GM12878 (cell line): Measurements from ENCODE around the gene ARFGAP3. TPM values are rescaled to one million over a fixed set of nuclear protein-coding genes. Genes with fewer than 3 reads are reported as not detected.

Source experiments
- CBX5 ChIP-seq: sonication (generic); IDR thresholded peaks from 2 replicates; pipeline ENCODE4 v1.6.1; 2016; ENCODE audit warnings: low read depth, moderate library complexity, mild to moderate bottlenecking, inconsistent platforms
- CREM ChIP-seq: IDR thresholded peaks from 2 replicates; pipeline ENCODE4 v1.6.1; 2014; ENCODE audit warnings: antibody characterized with exemption, low read depth
- DPF2 ChIP-seq: fragments of 450-650 bp; IDR thresholded peaks from 2 replicates; pipeline ENCODE4 v1.6.1; 2017; ENCODE audit warnings: mild to moderate bottlenecking
- HCFC1 ChIP-seq: fragments of 150-350 bp; IDR thresholded peaks from 2 replicates; pipeline ENCODE4 v1.6.1; 2014; ENCODE audit warnings: low read length
- IRF5 ChIP-seq: fragments of 450-650 bp; IDR thresholded peaks from 2 replicates; pipeline ENCODE4 v1.6.1; 2017; ENCODE audit warnings: borderline replicate concordance
- MLLT1 ChIP-seq: fragments of 450-650 bp; IDR thresholded peaks from 2 replicates; pipeline ENCODE4 v1.6.1; 2016; ENCODE audit warnings: mild to moderate bottlenecking
- MTA3 ChIP-seq: IDR thresholded peaks from 2 replicates; pipeline ENCODE4 v1.6.1; 2012; ENCODE audit warnings: low read length, inconsistent platforms, borderline replicate concordance
- MXI1 ChIP-seq: fragments of 150-350 bp; IDR thresholded peaks from 2 replicates; pipeline ENCODE4 v1.6.1; 2011; ENCODE audit warnings: low read depth, mild to moderate bottlenecking, inconsistent platforms, low read length, improper control_type of control experiment
- NBN ChIP-seq: fragments of 450-650 bp; IDR thresholded peaks from 2 replicates; pipeline ENCODE4 v1.6.1; 2016
- NFYA ChIP-seq: IDR thresholded peaks from 2 replicates; pipeline ENCODE4 v1.6.1; 2011; ENCODE audit warnings: low read depth, mild to moderate bottlenecking, low read length, improper control_type of control experiment, borderline replicate concordance
- NR2C1 ChIP-seq: fragments of 450-650 bp; IDR thresholded peaks from 2 replicates; pipeline ENCODE4 v1.6.1; 2017; ENCODE audit warnings: antibody characterized with exemption, mild to moderate bottlenecking, moderate library complexity
- RB1 ChIP-seq: fragments of 450-650 bp; formaldehyde crosslinking; IDR thresholded peaks from 2 replicates; pipeline ENCODE4 v1.6.1; 2017; ENCODE audit warnings: mild to moderate bottlenecking, borderline replicate concordance
- RFX5 ChIP-seq: IDR thresholded peaks from 2 replicates; pipeline ENCODE4 v1.6.1; 2011; ENCODE audit warnings: low read depth, low read length, improper control_type of control experiment
- SIN3A ChIP-seq: IDR thresholded peaks from 2 replicates; pipeline ENCODE4 v1.6.1; 2012; ENCODE audit warnings: low read depth, low read length, improper control_type of control experiment
- SIX5 ChIP-seq: IDR thresholded peaks from 2 replicates; pipeline ENCODE4 v1.6.1; 2011; ENCODE audit warnings: mild to moderate bottlenecking, low read depth, low read length, moderate library complexity; ENCODE audit not compliant: severe bottlenecking
- SMAD1 ChIP-seq: fragments of 450-650 bp; IDR thresholded peaks from 2 replicates; pipeline ENCODE4 v1.6.1; 2018; ENCODE audit warnings: mild to moderate bottlenecking, low read depth; ENCODE audit not compliant: partially characterized antibody
- SP1 ChIP-seq: IDR thresholded peaks from one replicate; pipeline ENCODE4 v1.6.1; 2011; ENCODE audit warnings: low read depth, low read length
- SREBF2 ChIP-seq: IDR thresholded peaks from 2 replicates; pipeline ENCODE4 v1.6.1; 2012; ENCODE audit warnings: mild to moderate bottlenecking, low read length
- STAT3 ChIP-seq: IDR thresholded peaks from 2 replicates; pipeline ENCODE4 v1.6.1; 2011; ENCODE audit warnings: low read depth, low read length, improper control_type of control experiment
- TAF1 ChIP-seq: IDR thresholded peaks from 2 replicates; pipeline ENCODE4 v1.6.1; 2011; ENCODE audit warnings: mild to moderate bottlenecking, low read depth, low read length, borderline replicate concordance
- YBX1 ChIP-seq: fragments of 450-650 bp; IDR thresholded peaks from 2 replicates; pipeline ENCODE4 v1.6.1; 2016; ENCODE audit warnings: antibody characterized with exemption
- polyA plus RNA-seq, 11 experiments: library from polyadenylated mRNA; depleted of rRNA in 4 of 11; unstranded in 6 of 11; stranded (reverse) in 5 of 11; fragments of >200 nt; fragmentation: Nextera tagmentation in 4 of 11; fragmentation: Illumina TruSeq in 1 of 11; extraction: Ambion mirVana in 4 of 11; extraction: Trizol in 1 of 11; gene quantifications; 1 replicate in 1 of 11; 2 replicates in 10 of 11; pipeline versions ENCODE4 v1.2.1 to v1.2.3, GENCODE V29; 2011 to 2016; ENCODE audit warnings: inconsistent platforms in 2 of 11, missing spikeins in 2 of 11, low read depth in 1 of 11
- total RNA-seq, 4 experiments: library from RNA; depleted of rRNA in 3 of 4; stranded (reverse); fragments of >200 nt in 3 of 4; fragmentation: Illumina TruSeq in 1 of 4; extraction: Trizol in 1 of 4; gene quantifications; 2 replicates each; pipeline versions ENCODE4 v1.2.1 to v1.2.3, GENCODE V29; 2013 to 2021
- TF ChIP-seq, protein P1 (sequence below): fragments of 450-650 bp; IDR thresholded peaks from 2 replicates; pipeline ENCODE4 v1.6.1; 2017; ENCODE audit warnings: low read depth, mild to moderate bottlenecking, moderate library complexity
- TF ChIP-seq, protein P2 (sequence below): fragments of 450-650 bp; IDR thresholded peaks from 2 replicates; pipeline ENCODE4 v1.6.1; 2017; ENCODE audit warnings: mild to moderate bottlenecking, moderate library complexity

The ARFGAP3 gene
- total and polyA plus RNA-seq, 10 of the 15 experiments (the other 5 are each of a cell fraction or from before 2014, with no cell fraction given), result 29.7 to 50.8 (median 39.5) TPM

GRCh38 chr22:42834177-42834949, 22.7 kb downstream of the ARFGAP3 start (continued):
- TF ChIP-seq SP1 (no peak), NBN (no peak), DPF2 (0 out of 2 replicates have a peak, but pooled peaks have one; percentile 32), STAT3 (no peak), MTA3 (0 out of 2 replicates have a peak, but pooled peaks have one; percentile 35), HCFC1 (no peak), CBX5 (no peak), SMAD1 (no peak), MXI1 (no peak), NFYA (no peak), SIX5 (no peak), YBX1 (no peak), TAF1 (no peak), NR2C1 (no peak), CREM (no peak), RFX5 (no peak), IRF5 (no peak), SIN3A (no peak), MLLT1 (no peak), RB1 (no peak), SREBF2 (no peak)
- TF ChIP-seq, protein P1, sequence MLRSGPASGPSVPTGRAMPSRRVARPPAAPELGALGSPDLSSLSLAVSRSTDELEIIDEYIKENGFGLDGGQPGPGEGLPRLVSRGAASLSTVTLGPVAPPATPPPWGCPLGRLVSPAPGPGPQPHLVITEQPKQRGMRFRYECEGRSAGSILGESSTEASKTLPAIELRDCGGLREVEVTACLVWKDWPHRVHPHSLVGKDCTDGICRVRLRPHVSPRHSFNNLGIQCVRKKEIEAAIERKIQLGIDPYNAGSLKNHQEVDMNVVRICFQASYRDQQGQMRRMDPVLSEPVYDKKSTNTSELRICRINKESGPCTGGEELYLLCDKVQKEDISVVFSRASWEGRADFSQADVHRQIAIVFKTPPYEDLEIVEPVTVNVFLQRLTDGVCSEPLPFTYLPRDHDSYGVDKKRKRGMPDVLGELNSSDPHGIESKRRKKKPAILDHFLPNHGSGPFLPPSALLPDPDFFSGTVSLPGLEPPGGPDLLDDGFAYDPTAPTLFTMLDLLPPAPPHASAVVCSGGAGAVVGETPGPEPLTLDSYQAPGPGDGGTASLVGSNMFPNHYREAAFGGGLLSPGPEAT, result no peak; the same call in 1 of the 2 replicates
- TF ChIP-seq, protein P2, sequence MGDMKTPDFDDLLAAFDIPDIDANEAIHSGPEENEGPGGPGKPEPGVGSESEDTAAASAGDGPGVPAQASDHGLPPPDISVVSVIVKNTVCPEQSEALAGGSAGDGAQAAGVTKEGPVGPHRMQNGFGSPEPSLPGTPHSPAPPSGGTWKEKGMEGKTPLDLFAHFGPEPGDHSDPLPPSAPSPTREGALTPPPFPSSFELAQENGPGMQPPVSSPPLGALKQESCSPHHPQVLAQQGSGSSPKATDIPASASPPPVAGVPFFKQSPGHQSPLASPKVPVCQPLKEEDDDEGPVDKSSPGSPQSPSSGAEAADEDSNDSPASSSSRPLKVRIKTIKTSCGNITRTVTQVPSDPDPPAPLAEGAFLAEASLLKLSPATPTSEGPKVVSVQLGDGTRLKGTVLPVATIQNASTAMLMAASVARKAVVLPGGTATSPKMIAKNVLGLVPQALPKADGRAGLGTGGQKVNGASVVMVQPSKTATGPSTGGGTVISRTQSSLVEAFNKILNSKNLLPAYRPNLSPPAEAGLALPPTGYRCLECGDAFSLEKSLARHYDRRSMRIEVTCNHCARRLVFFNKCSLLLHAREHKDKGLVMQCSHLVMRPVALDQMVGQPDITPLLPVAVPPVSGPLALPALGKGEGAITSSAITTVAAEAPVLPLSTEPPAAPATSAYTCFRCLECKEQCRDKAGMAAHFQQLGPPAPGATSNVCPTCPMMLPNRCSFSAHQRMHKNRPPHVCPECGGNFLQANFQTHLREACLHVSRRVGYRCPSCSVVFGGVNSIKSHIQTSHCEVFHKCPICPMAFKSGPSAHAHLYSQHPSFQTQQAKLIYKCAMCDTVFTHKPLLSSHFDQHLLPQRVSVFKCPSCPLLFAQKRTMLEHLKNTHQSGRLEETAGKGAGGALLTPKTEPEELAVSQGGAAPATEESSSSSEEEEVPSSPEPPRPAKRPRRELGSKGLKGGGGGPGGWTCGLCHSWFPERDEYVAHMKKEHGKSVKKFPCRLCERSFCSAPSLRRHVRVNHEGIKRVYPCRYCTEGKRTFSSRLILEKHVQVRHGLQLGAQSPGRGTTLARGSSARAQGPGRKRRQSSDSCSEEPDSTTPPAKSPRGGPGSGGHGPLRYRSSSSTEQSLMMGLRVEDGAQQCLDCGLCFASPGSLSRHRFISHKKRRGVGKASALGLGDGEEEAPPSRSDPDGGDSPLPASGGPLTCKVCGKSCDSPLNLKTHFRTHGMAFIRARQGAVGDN, result peak; percentile 55; the same call in 1 of the 2 replicates
